ENCODE data around the gene ZDHHC17. TPM values are rescaled to one million over a fixed set of nuclear protein-coding genes. Genes with fewer than 3 reads are reported as not detected.
A peak's percentile ranks its signal among the peaks of the same experiment; 100 is the strongest.

Gene ZDHHC17
- total RNA-seq = 52.9 and 58.8 TPM in 2 replicates
- long read RNA-seq, full-length matches to known transcripts = 22 of 70 reads
- long read RNA-seq, partial matches to known transcripts = 26 of 70 reads
- long read RNA-seq, other reads (novel, unspliced or antisense) = 22 of 70 reads

GRCh38 chr12:76763746-76764675 is at the start of gene ZDHHC17:
Gene ZDHHC17 (plus strand): TSS chr12:76764115. CDS start chr12:76764237, 122 bp downstream.
- Mint-ChIP-seq H3K27ac (ENCODE audit: unreplicated experiment) (peak within 1 kb of the TSS; percentile 100), H3K27me3 (ENCODE audit: low read depth) (no peaks in the 10 kb centered on the region), H3K36me3 (ENCODE audit: low read depth) (no peaks in the 10 kb centered on the region), H3K4me1 (peaks cover 45% of the 10 kb centered on the region), H3K4me3 (peak within 1 kb of the TSS; percentile 98), H3K9me3 (peaks cover 7% of the 10 kb centered on the region)
- DNase-seq (ENCODE audit: low read depth, low spot score) = peak; percentile 91
- no peak for TF ChIP-seq CTCF (conservative IDR thresholded peaks at IDR 0.05)

- no peaks in the 10 kb centered on the region for H3K27me3 Mint-ChIP-seq (ENCODE audit: low read depth)
- TF ChIP-seq CTCF (conservative IDR thresholded peaks at IDR 0.05) = no peak
- no peak overlapping the region for H3K27ac Mint-ChIP-seq (ENCODE audit: unreplicated experiment)
- DNase-seq (ENCODE audit: low read depth, low spot score) = no peak
- no peaks in the 10 kb centered on the region for H3K36me3 Mint-ChIP-seq (ENCODE audit: low read depth)
- peaks cover 12% of the 10 kb centered on the region for H3K4me1 Mint-ChIP-seq
- peaks cover 6% of the 10 kb centered on the region for H3K9me3 Mint-ChIP-seq
- no peak overlapping the region for H3K4me3 Mint-ChIP-seq
These were observed 49.5 kb upstream of the ZDHHC17 start for GRCh38 chr12:76714415-76714814.

- no peak for TF ChIP-seq CTCF (conservative IDR thresholded peaks at IDR 0.05)
- no peak overlapping the region for H3K4me3 Mint-ChIP-seq
- no peak for DNase-seq (ENCODE audit: low read depth, low spot score)
- H3K27ac Mint-ChIP-seq (ENCODE audit: unreplicated experiment) = no peak overlapping the region
- no peaks in the 10 kb centered on the region for H3K27me3 Mint-ChIP-seq (ENCODE audit: low read depth)
- H3K36me3 Mint-ChIP-seq (ENCODE audit: low read depth) = no peaks in the 10 kb centered on the region
- H3K4me1 Mint-ChIP-seq = peaks cover 12% of the 10 kb centered on the region
- H3K9me3 Mint-ChIP-seq = peaks cover 6% of the 10 kb centered on the region
These were observed 49.1 kb upstream of the ZDHHC17 start for GRCh38 chr12:76714861-76715260.

- DNase-seq (ENCODE audit: low read depth, low spot score) = no peak
- H3K4me1 Mint-ChIP-seq = peaks cover 12% of the 10 kb centered on the region
- no peak overlapping the region for H3K27ac Mint-ChIP-seq (ENCODE audit: unreplicated experiment)
- no peaks in the 10 kb centered on the region for H3K27me3 Mint-ChIP-seq (ENCODE audit: low read depth)
- no peak for TF ChIP-seq CTCF (conservative IDR thresholded peaks at IDR 0.05)
- peaks cover 6% of the 10 kb centered on the region for H3K9me3 Mint-ChIP-seq
- no peak overlapping the region for H3K4me3 Mint-ChIP-seq
- no peaks in the 10 kb centered on the region for H3K36me3 Mint-ChIP-seq (ENCODE audit: low read depth)
These were observed 48.6 kb upstream of the ZDHHC17 start for GRCh38 chr12:76715332-76715731.

- H3K9me3 Mint-ChIP-seq = peaks cover 6% of the 10 kb centered on the region
- no peak for DNase-seq (ENCODE audit: low read depth, low spot score)
- no peak overlapping the region for H3K27ac Mint-ChIP-seq (ENCODE audit: unreplicated experiment)
- H3K4me1 Mint-ChIP-seq = peaks cover 12% of the 10 kb centered on the region
- TF ChIP-seq CTCF (conservative IDR thresholded peaks at IDR 0.05) = no peak
- H3K36me3 Mint-ChIP-seq (ENCODE audit: low read depth) = no peaks in the 10 kb centered on the region
- H3K4me3 Mint-ChIP-seq = no peak overlapping the region
- no peaks in the 10 kb centered on the region for H3K27me3 Mint-ChIP-seq (ENCODE audit: low read depth)
These were observed 46.6 kb upstream of the ZDHHC17 start for GRCh38 chr12:76717314-76717713.

Measured in neural crest cell (in vitro differentiated cells).